ENCODE data around the gene STK32A. TPM values are rescaled to one million over a fixed set of nuclear protein-coding genes. Genes with fewer than 3 reads are reported as not detected.
A peak's percentile ranks its signal among the peaks of the same experiment; 100 is the strongest.

The STK32A gene
- polyA plus RNA-seq, 1 experiment, result 1.2 TPM

DNA sequence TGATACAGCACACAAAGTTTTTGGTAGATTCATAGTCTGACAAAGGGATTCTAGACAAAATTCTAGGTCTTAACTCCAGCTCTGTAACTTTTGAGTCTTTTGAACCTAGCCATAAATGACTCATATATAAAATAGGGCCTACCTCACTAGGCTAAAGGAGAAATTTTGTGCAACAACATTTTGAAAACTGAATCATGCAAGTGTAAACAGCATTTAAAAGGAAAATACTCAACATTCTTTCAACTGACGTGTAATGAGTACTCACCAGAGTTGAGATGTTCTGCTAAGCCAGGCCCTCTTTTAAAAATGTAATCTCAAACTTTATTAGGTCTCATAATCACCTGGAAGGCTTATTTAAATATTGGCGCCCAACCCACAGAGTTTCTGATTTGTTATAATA, 113.2 kb downstream of the STK32A start:
- ChIA-PET POLR2A (no interaction called here), CTCF (interaction anchor here (0.6 kb wide), 1 partner anchor 16 kb away, joined by 3 read pairs; no protein-coding TSS in a partner anchor)
- peak; percentile 9 for DNase-seq (ENCODE audit: low read depth)
- no peaks in the 10 kb centered on the region for H3K27me3 ChIP-seq (ENCODE audit: control insufficient read depth, insufficient read depth, low read length)
- TF ChIP-seq, protein P1, sequence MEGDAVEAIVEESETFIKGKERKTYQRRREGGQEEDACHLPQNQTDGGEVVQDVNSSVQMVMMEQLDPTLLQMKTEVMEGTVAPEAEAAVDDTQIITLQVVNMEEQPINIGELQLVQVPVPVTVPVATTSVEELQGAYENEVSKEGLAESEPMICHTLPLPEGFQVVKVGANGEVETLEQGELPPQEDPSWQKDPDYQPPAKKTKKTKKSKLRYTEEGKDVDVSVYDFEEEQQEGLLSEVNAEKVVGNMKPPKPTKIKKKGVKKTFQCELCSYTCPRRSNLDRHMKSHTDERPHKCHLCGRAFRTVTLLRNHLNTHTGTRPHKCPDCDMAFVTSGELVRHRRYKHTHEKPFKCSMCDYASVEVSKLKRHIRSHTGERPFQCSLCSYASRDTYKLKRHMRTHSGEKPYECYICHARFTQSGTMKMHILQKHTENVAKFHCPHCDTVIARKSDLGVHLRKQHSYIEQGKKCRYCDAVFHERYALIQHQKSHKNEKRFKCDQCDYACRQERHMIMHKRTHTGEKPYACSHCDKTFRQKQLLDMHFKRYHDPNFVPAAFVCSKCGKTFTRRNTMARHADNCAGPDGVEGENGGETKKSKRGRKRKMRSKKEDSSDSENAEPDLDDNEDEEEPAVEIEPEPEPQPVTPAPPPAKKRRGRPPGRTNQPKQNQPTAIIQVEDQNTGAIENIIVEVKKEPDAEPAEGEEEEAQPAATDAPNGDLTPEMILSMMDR (IDR thresholded peaks at IDR 0.05; ENCODE audit: insufficient read depth, low read depth, low read length), result no peak
- no peaks in the 10 kb centered on the region for H3K36me3 ChIP-seq (ENCODE audit: control insufficient read depth, insufficient read depth, low read length)
- H3K4me3 ChIP-seq (ENCODE audit: low read depth, low read length), result no peak overlapping the region

DNA sequence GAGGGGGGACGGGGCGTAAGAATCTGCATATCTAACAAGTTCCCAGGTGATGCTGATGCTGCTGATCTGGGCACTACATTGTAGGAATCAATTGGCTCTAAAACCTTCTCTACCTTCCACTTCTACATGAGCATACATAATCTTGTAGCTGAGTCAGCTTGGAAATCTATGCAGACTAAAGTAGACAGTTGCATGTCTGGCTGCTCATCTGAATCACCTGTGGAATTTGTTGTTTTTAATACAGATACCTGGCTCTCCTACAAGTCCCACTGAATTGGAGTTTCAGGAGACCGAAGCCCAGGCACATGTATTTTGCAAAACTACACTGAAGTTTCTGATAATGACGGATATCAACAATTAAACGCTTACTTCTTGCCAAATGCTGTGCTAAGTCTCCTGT, 113.6 kb downstream of the STK32A start:
- H3K27me3 ChIP-seq (ENCODE audit: control insufficient read depth, insufficient read depth, low read length), result no peaks in the 10 kb centered on the region
- H3K36me3 ChIP-seq (ENCODE audit: control insufficient read depth, insufficient read depth, low read length), result no peaks in the 10 kb centered on the region
- POLR2A ChIA-PET, result no interaction called here
- no peak overlapping the region for H3K4me3 ChIP-seq (ENCODE audit: low read depth, low read length)
- TF ChIP-seq, protein P1 (IDR thresholded peaks at IDR 0.05; ENCODE audit: insufficient read depth, low read depth, low read length), result no peak
- no peak for DNase-seq (ENCODE audit: low read depth)
- CTCF ChIA-PET, result interaction anchor here (0.6 kb wide), 1 partner anchor 16 kb away, joined by 3 read pairs; no protein-coding TSS in a partner anchor

DNA sequence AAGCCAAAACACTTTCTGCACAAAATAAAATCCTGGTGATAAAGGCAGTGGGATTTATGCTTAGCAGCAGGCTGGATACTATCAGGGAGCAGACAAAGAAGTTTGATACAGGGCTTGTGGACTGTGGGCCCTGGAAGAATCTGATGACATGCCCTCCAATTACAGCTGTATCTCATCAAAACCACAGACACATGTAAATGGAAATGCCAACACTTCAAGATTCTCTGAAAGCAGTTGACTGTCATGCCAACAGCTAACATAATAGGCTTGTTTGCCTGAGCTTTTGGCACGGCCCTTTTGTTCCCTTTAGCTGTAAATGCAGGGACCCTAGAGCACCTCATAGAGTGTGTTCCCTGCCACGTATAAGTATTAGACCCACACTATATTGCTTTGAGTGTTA, 114.4 kb downstream of the STK32A start:
- POLR2A ChIA-PET, result no interaction called here
- no peak for DNase-seq (ENCODE audit: low read depth)
- H3K4me3 ChIP-seq (ENCODE audit: low read depth, low read length), result no peak overlapping the region
- TF ChIP-seq, protein P1 (IDR thresholded peaks at IDR 0.05; ENCODE audit: insufficient read depth, low read depth, low read length), result no peak
- no peaks in the 10 kb centered on the region for H3K36me3 ChIP-seq (ENCODE audit: control insufficient read depth, insufficient read depth, low read length)
- CTCF ChIA-PET, result no interaction called here
- no peaks in the 10 kb centered on the region for H3K27me3 ChIP-seq (ENCODE audit: control insufficient read depth, insufficient read depth, low read length)

DNA sequence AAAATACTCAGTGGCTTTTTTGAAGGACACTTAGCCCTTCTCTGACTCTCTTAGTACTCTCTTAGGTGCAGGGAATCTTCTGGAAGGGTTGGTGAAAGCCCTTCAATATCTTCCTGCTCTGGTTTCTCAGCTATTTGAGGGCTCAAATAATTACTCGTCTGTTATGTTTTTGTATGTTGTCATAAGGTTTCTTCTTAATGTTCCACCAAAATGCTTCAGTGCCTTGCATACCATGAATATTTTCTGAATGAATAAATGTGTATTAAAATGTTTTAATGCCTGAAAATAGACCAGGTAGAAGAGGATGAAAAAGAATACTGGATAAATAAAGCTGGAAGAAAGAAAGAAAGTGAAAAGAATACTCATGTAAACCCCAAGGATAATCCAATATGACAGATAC, 124.3 kb downstream of the STK32A start:
- TF ChIP-seq, protein P1 (IDR thresholded peaks at IDR 0.05; ENCODE audit: insufficient read depth, low read depth, low read length), result no peak
- no peak for DNase-seq (ENCODE audit: low read depth)
- POLR2A ChIA-PET, result no interaction called here
- Histone ChIP-seq H3K4me3 (ENCODE audit: low read depth, low read length) (no peak overlapping the region), H3K27me3 (ENCODE audit: control insufficient read depth, insufficient read depth, low read length) (no peaks in the 10 kb centered on the region; the same call in 1 of the 2 replicates), H3K36me3 (ENCODE audit: control insufficient read depth, insufficient read depth, low read length) (no peaks in the 10 kb centered on the region)
- CTCF ChIA-PET, result interaction anchor here (1.0 kb wide), 1 partner anchor 135 kb away, joined by 3 read pairs; no protein-coding TSS in a partner anchor

DNA sequence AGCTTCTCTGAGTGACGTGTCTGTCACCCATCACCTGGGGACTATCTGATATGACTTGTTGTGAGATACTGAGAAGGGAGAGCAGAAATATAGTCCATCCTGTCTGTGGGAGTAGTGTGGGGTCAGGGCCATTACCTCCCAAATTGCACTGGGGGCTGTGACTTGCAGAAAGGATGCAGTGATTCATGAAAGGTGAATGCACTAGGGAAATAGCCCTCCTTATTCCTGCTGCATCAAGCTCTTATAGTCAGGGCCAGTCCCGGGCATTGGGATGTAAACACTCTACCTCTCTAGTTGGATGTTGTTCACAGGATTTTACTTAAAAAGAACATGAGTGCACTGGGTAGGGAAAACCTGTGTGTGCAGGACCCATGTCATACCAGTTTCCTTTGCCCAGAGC, 124.8 kb downstream of the STK32A start:
- ChIA-PET POLR2A (no interaction called here), CTCF (no interaction called here)
- H3K27me3 ChIP-seq (ENCODE audit: control insufficient read depth, insufficient read depth, low read length), result no peaks in the 10 kb centered on the region; the same call in 1 of the 2 replicates
- no peak for DNase-seq (ENCODE audit: low read depth)
- H3K36me3 ChIP-seq (ENCODE audit: control insufficient read depth, insufficient read depth, low read length), result no peaks in the 10 kb centered on the region
- H3K4me3 ChIP-seq (ENCODE audit: low read depth, low read length), result no peak overlapping the region
- TF ChIP-seq, protein P1 (IDR thresholded peaks at IDR 0.05; ENCODE audit: insufficient read depth, low read depth, low read length), result no peak

Measured in BJ (cell line).